A673 (cell line): ENCODE results near the gene ELOB. TPM values are rescaled to one million over a fixed set of nuclear protein-coding genes. Genes with fewer than 3 reads are reported as not detected.

Experiments used
- BruUV-seq: library from RNA; stranded (reverse); fragments of 400-500 nt; replicated peaks from 2 replicates; lab custom pipeline; 2021; lab: Mats Ljungman, UMichigan
- CTCF ChIA-PET: fragments of 300-600 bp; sonication (Branson Sonifier 250); formaldehyde crosslinking; loops from one replicate; lab custom pipeline; 2022; ENCODE audit warnings: antibody characterized with exemption; lab: Charles Lee
- POLR2A ChIA-PET: fragments of 300-600 bp; sonication (Branson Sonifier 250); formaldehyde crosslinking; loops from one replicate; lab custom pipeline; 2022; ENCODE audit warnings: antibody characterized with exemption; ENCODE audit not compliant: low non-redundant PET; lab: Charles Lee
- DNase-seq: peaks from one replicate; pipeline ENCODE4 v3.0.0-alpha.2; 2015; ENCODE audit warnings: low spot score
- H3K27ac ChIP-seq: fragments of 200-600 bp; sonication (generic); 2 replicates; pipeline ENCODE4 v1.5.1; 2016; ENCODE audit warnings: mixed run types, low read depth, mild to moderate bottlenecking, mixed read lengths, antibody characterized with exemption, low read length; ENCODE audit not compliant: poor library complexity, severe bottlenecking
- H3K27me3 ChIP-seq: fragments of 200-600 bp; sonication (generic); replicated peaks from 2 replicates; pipeline ENCODE4 v1.6.1; 2017; ENCODE audit warnings: mixed run types, low read depth, mild to moderate bottlenecking, mixed read lengths, antibody characterized with exemption, low read length; ENCODE audit not compliant: insufficient read depth, poor library complexity
- H3K36me3 ChIP-seq: fragments of 200-600 bp; sonication (generic); 2 replicates; pipeline ENCODE4 v1.6.1; 2016; ENCODE audit warnings: mixed run types, mild to moderate bottlenecking, mixed read lengths, antibody characterized with exemption, low read length; ENCODE audit not compliant: insufficient read depth, poor library complexity, severe bottlenecking
- H3K4me1 ChIP-seq: fragments of 200-600 bp; sonication (generic); 2 replicates; pipeline ENCODE4 v1.6.1; 2017; ENCODE audit warnings: mixed run types, mild to moderate bottlenecking, mixed read lengths, antibody characterized with exemption, low read length; ENCODE audit not compliant: insufficient read depth, poor library complexity, severe bottlenecking
- H3K4me3 ChIP-seq: fragments of 200-600 bp; sonication (generic); 2 replicates; pipeline ENCODE4 v1.5.1; 2016; ENCODE audit warnings: low read depth, mixed run types, mild to moderate bottlenecking, mixed read lengths, low read length; ENCODE audit not compliant: poor library complexity, severe bottlenecking
- H3K9me3 ChIP-seq: fragments of 200-600 bp; sonication (generic); 2 replicates; pipeline ENCODE4 v1.6.1; 2016; ENCODE audit warnings: mixed run types, low read depth, mild to moderate bottlenecking, mixed read lengths, antibody characterized with exemption, low read length; ENCODE audit not compliant: poor library complexity, severe bottlenecking
- CTCF ChIP-seq: fragments of 300-800, 200-600 bp; sonication (generic); conservative IDR thresholded peaks from 2 replicates; pipeline ENCODE4 v1.5.1; 2017; ENCODE audit warnings: low read depth, mild to moderate bottlenecking, antibody characterized with exemption, low read length, moderate library complexity, mixed read lengths
- EZH2 ChIP-seq: fragments of 200-600 bp; sonication (generic); IDR thresholded peaks from 2 replicates; pipeline ENCODE4 v1.6.1; 2017; ENCODE audit warnings: borderline replicate concordance, low read depth, mild to moderate bottlenecking, mixed read lengths, antibody characterized with exemption, low read length; ENCODE audit not compliant: poor library complexity, severe bottlenecking
- intact Hi-C: fragments of 100-400 bp; cut with micrococcal nuclease; formaldehyde crosslinking; loops from one replicate; pipeline ENCODE4 v1.10.0; 2022; ENCODE audit not compliant: unreplicated experiment
- total RNA-seq: library from RNA; stranded (reverse); gene quantifications from 2 replicates; pipeline ENCODE4 v1.2.3, GENCODE V29; 2021

Gene ELOB
- total RNA-seq, 1 experiment from 2014 or later = 188 TPM

DNA sequence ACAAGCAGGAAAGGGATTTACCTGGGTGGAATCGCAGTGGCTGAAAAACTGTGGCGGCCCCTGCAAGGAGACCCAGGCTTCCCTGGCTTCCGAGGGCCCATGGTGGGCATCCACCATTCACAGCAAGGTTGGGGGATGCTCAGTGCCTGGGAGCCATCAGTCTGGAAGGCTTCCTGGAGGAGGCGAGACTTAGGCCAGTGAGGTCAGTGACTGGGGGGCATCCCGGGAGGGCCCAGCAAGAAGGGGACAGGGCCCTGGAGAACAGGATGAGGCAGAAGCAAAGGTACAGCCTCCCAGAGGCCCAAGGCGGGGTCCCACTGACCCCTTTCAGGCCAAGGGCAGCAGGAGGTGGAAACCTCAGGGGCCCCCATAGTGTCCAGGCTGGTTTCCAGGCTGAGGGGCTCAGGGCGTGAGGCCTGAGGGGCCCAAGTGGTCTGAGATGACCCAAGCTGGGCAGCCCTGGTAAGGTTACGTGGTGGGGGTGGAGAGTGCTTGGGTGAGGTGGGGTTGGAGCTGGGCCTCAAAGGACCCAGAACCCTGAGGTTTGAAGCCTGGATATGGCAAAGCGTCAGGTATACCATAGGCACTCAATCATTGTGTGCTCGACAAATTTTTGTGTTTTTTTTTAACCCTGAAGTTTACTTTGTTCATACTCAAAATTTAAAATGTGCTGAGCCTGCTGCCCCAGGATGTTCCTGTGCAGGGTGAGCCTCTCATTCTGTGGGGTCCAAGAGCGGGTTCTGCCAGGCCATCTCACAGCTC, 40.4 kb downstream of the ELOB start:
- TF ChIP-seq CTCF = no peak
- no peak for TF ChIP-seq EZH2
- CTCF ChIA-PET = no interaction called here
- no peak for DNase-seq

GRCh38 chr16:2734844-2735515, 42.1 kb downstream of the ELOB start:
- ChIA-PET POLR2A (no interaction called here), CTCF (no interaction called here)
- Histone ChIP-seq H3K27me3 (no peaks in the 10 kb centered on the region), H3K4me1 (no peaks in the 10 kb centered on the region), H3K9me3 (no peaks in the 10 kb centered on the region), H3K4me3 (no peak overlapping the region), H3K27ac (no peak overlapping the region), H3K36me3 (no peaks in the 10 kb centered on the region)
- no peak for TF ChIP-seq CTCF
- no peak for TF ChIP-seq EZH2
- DNase-seq = no peak
- intact Hi-C loops = no loop called here
- BruUV-seq = no TSS peak

More for the DNA sequence above, 40.4 kb downstream of the ELOB start:
- intact Hi-C loops = no loop called here
- no peaks in the 10 kb centered on the region for H3K27me3 ChIP-seq
- H3K4me1 ChIP-seq = no peaks in the 10 kb centered on the region
- POLR2A ChIA-PET = no interaction called here
- no peak overlapping the region for H3K4me3 ChIP-seq
- H3K27ac ChIP-seq = no peak overlapping the region
- no TSS peak for BruUV-seq
- H3K36me3 ChIP-seq = no peaks in the 10 kb centered on the region
- no peaks in the 10 kb centered on the region for H3K9me3 ChIP-seq

DNA sequence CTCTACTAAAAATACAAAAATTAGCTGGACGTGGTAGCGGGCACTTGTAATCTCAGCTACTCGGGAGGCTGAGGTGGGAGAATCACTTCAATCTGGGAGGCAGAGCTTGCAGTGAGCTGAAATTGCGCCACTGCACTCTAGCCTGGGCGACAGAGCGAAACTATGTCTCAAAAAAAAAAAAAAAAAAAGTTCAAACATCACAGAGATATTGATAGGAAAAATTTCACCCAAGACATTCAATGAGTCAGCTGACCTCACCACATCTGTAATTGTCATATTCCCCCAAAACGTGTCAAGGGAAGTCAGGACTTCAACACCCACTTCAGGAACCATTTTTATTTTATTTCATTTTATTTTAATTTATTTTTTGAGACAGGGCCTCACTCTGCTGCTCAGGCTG, 49.0 kb downstream of the ELOB start:
- ChIA-PET CTCF (no interaction called here), POLR2A (no interaction called here)
- no peaks in the 10 kb centered on the region for H3K4me1 ChIP-seq
- intact Hi-C loops = no loop called here
- no peaks in the 10 kb centered on the region for H3K27me3 ChIP-seq
- no TSS peak for BruUV-seq
- no peak overlapping the region for H3K4me3 ChIP-seq
- H3K36me3 ChIP-seq = no peaks in the 10 kb centered on the region
- DNase-seq = no peak
- no peak overlapping the region for H3K27ac ChIP-seq
- H3K9me3 ChIP-seq = no peaks in the 10 kb centered on the region
- TF ChIP-seq EZH2 (no peak), CTCF (no peak)
